ENCODE measurements around the gene CCDC142.

Gene CCDC142

DNA sequence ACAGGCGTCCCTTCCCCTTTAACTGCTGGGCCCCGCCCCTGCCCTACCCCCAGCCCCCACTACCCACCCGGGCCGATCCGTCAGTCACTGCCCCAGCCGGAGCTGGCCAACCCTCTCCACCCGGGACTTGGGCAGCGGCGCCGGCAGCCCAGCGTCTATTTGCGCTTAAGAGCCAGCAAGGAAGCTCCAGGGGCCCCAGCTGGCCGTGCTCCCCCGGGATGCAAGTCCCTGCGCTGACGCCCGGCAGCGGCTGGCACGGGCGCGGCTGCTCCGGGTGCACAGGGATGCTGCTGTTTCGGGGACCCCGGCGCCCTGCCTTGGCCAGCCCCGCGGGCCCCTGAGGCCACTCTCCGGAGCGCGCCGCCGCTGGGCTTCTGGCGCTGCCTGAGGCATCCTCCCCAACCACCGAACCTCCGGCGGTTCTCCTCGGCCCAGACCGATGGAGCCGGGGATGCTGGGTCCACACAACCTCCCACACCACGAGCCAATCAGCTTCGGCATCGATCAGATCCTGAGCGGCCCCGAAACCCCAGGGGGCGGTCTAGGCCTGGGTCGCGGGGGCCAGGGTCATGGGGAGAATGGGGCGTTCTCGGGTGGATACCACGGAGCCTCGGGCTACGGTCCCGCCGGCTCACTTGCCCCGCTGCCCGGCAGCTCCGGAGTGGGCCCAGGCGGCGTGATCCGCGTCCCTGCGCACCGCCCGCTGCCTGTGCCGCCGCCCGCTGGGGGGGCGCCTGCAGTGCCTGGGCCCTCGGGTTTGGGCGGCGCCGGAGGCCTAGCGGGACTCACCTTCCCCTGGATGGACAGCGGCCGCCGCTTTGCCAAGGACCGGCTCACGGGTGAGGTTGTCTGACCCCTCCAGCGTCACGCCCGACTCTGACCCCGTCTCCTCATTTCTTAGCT lies 31.8 kb upstream of the CCDC142 start, which contains the start of gene TLX2:
Gene TLX2, plus strand, starts transcription at position 83 of the 903 bp plus-strand sequence. Its CDS starts 357 bp downstream, at position 440.
- no peak for DNase-seq

DNA sequence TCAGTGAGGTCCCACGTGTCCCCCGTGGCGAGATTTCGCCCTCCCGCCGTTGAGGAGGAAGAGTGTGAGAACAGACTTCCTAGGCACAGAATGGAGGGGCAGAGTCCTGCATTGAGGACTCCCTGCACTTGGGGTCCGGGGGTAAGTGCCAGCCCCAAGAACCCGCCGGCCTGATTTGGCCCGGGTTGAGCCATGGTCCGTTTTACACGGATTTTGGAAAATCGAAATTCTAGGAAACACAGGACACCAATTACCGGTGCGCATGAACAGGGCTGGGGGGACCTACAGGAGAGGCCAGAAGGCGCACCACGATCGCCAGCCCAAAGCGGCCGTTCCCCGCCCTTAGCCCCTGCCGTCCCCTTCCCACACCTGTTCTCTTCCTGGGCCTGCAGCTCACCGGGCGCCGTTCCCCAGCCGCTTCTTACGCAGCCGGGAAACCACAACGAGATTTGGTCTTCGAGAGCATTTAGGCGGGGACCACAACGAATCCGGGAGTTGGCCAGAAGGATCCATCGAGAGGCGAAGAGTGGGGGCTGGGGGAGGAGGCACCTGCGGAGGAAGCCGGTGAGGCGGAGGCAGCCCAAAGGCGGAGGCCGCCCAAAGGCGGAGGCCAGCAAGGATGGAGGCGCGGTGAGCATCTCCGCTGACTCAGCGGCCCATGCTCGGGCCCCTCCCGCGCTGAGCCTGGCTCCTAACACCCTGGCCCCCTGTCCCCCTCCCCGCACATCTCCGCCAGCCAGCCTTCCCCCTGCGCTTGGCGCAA lies 31.0 kb upstream of the CCDC142 start:
- DNase-seq: no peak

DNA sequence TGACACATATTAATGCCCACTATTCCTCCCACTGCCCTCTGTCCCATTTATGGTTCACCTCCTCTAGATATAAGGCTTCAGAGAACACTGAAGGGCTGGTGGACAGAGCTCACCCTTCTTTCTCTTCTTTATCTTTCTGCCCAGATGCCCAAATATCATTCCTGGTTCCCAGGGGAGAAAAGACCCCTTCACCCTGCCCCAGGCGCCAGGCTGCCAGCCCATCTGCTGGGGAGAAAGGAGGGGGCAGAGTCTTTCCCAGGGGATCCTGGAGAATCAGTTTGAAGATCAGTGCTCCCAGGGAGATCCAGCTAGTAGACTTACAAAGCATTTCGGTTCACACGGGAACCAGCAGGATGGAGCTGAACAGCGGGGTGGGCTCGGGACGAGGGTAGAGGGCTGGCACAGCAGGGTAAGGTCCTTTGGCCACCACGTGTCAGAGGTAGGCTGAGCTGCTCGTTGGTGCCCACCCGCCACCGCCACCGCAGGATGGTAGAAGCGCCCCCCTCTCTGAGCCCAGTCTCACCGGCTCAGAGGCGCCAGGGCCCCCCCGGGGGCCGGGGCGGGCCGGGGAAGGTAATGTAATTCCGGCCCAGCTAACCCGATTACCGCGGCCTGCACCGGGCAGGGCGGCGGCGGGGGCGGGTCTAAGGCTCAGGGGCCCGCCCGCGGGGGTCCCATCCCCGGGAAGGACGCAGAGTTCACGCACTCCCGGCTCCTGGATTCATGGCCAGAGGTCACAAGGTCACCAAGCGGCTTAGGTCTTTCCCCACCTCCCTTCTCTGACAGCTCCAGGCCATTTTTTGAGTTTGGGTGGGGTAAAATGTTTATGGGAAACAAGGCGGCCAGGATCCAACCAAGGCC lies 30.2 kb upstream of the CCDC142 start:
- DNase-seq: no peak

GRCh38 chr2:74511104-74511989 lies 28.5 kb upstream of the CCDC142 start:
- DNase-seq: no peak

DNA sequence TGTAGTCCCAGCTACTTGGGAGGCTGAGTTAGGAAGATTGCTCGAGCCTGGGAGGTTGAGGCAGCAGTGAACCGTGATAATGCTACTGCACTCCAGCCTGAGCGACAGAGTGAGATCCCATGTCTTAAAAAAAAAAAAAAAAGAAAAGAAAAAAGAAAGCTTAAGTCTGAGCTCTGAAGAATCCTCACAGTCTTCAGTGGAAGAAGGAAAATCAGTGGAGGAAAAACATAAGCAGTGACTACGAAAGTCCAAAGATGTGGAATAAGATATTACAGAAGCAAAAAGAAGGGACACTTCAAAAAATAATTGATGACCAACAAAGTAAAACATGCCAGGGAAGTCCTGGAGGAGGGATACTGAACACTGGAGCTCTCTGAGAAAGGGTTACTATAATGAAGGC lies 27.5 kb upstream of the CCDC142 start:
- no peak for DNase-seq

GRCh38 chr2:74507926-74508520 lies 25.2 kb upstream of the CCDC142 start:
- DNase-seq: peak; percentile 67

GRCh38 chr2:74507145-74507925 lies 24.5 kb upstream of the CCDC142 start, which contains the start of gene PCGF1:
Gene PCGF1, minus strand, starts transcription at chr2:74507695. Its CDS starts 27 bp downstream, at chr2:74507668.
- DNase-seq: peak; percentile 99

DNA sequence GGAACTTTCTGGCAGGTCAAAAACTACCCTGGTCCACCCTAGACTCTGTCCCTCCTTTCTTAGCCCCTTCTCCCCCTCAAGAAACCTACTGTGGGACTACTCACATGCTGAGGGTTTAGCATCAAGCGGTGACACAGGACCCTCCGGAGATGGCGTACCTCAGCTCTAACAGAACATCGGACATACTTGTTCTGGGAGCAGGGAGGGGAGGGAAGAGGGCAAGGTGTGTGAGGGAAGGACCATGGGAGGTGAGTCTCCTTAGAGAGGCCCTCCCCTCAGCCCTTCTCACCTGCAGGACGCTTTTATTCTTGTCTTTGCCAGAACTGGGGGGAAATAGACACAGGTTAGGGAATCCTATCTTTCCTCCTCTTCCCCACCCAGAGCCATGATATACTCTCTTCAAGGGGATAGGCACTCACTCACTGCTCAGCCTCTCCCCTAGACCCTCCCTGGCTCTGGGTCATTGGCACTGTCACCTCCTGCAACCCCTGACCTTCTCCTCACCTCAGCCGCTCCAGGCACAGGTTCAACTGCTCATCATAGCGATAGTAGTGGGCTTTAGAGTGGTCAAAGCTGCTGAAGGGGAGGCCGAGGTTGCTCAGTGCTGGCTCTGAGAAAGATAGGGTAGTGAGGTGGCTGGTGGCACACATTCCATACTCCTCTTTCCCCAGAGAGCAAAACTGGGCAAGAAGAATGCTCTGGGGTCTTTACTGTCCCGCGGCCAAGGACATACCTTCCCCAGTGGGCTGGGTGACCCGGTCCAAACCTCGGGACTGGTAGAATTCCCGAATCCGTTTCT lies 22.8 kb upstream of the CCDC142 start:
- DNase-seq: no peak

- no peak for DNase-seq
Observed at GRCh38 chr2:74504591-74504990, 21.8 kb upstream of the CCDC142 start.

DNA sequence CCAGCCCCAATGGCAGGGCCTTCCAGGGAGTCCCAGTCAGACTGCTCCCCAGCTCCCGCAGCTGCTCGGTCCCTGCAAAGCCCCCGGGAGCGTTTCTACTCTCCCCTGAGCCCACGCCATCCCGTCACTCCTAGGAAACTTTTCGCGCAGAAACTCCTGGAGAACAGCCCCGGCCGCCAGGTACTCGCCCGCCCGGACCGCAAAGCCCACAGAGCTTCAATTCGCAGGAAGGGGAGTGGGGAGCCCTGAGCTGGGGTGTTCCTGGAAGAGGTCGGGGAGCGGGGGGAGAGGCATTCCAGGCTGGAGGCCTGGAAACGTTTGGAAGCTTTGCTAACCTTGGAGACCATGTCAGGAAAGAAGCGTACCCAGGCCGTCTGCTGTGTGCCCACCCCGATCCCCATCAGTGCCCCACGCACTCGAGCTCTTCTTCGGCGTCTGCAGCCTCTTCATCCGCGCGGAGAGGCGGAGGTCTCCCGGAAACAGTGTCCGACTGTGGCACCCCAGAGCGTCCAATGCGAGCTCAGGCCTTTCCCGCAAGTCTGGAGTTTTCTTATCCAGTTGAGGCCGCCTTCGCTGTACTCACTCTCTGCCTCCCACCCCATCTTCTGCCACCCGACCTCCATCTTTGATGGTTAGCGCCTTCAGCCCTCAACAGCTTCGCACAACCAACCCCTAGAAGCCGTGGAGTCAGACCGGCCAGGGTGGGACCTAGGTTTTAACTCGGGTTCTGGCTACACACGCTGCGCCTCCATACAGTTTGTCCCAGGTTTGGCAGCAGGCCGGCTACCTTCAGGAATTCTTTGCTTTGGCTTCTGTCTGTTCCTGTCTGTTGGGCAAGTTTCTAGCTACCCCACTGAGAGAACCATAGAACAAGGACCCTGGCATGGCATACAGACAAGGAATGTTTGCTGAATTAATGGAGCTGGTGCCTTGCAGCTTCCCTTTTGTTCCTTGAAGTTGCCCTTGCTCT lies 21.0 kb upstream of the CCDC142 start:
- DNase-seq: no peak

DNA sequence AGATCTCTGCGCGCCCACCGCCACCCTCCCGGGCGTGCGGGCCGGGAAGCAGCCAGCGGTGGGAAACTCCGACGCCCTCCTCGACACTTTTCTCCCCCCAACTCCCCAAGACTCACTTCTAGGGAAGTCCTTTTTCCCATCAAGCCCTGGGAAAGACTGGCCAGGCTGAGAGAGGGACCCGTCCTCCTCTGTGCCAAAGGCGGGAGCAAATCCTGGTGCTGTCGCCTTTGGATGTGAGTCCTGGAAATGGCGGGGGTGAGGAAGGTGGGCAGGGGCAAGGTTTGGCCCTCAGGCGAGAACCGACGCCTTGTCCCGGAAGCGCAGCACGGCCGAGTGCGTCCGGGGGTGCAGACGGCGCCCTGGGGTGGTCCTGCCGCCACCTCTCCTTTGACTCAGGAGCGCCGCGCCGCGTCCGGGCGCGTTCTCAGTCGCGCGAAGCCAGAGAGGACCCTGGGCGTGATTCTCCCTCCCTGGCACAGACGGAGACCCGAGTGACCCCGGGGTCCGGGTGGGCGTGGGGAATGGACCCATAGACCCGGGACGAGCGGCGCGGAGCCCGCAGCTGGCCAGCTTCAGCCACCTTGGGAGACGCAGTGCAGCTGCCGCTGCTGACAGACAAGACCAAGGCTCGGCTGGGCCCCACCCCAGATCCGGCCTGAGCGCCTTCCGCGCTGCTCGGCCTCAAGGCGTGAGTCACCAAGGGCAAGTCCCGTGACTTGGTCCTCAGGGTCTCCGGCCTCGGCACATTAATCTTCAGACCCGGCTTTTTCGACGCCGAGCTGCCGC lies 20.1 kb upstream of the CCDC142 start:
- DNase-seq: peak; percentile 76

- no peak for DNase-seq
Observed at GRCh38 chr2:74502147-74502719, 19.4 kb upstream of the CCDC142 start.

DNA sequence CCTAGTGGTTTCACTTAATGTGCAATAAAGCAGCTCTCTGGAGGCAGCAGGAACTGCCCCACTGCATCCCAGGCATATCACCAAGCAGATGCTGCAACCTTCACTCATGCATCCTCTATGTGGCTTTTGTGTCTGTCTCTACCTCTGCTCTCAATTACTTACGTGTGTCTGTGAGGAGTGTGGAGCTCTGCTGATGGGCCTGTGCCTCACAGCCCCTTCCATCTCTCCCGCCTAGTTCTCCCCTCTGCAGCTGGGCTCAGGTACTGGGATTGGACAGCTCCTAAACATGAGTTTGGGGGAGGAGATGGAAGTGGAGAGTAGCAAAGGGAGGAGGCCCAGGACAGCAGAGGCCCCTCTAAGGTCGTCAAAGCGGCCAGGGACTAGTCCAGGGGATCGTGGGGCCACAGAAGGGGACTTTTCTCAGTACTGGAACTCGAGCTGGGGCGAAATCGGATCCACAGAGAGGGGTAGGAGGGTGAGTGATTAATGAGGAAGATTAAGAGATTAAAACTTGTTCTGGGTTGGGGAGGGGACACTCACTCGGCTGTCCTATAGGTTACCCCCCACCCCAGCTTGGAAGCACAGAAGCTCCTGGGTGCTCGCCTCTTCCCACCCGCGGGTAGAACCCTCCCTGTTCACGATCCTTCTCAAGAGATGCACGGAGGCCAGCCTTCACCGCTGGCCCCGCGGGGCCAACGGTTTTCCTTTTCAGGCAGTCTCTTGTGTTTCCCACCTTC lies 18.7 kb upstream of the CCDC142 start:
- no peak for DNase-seq

DNA sequence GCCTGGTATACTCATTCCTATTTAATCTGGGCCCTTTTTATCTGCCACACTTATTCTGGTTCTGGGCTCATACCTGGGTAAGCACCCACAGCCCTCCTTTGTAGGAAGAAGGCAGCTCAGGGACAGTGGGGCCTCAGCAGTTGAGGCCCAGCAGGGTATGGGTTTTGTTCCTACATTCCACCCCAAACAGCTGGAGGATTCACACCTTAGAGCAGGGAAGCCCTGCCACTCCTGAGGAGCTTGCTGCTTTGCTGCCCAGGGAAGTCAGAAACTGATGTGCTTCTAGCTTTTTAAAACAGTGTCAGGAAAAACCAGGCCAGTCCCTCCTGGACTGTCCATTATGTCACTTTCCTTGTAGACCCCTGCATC lies 17.8 kb upstream of the CCDC142 start:
- no peak for DNase-seq

DNA sequence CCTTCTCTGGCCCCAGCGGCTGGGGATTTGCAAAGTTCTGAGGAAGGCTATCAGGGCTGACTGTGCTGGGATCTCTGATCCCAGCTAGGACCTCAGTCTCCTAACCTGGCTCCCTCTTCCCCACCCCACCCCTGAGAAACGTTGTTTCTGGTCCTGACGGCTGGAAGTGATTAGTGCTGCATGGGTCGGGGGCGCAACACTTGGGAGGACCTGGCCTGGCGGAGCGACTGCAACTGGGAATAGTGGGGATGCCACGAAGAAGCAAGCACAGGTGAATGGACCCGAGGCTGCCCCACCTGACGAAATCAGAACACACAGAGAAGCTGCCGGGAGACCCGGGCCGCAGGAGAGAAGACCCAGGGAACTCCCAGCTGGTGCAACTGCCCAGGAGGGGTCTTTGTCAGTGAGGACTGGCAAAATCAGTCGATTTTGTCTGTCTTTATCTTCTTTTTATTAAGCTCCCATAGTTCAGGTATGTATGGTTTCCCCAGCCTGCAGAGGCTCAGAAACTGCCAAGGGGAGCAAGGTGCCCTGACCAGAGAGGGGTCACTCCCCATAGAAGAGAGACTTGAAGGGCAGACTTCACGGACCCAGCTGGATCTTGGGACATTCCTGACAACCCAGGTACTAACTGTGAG lies 17.3 kb upstream of the CCDC142 start:
- no peak for DNase-seq
